RWPE2 (cell line): Measurements from ENCODE around the gene NAA16.

Experiments
- ATAC-seq: fragments of 200-7000 bp; cut with Tn5 transposase; 3 replicates; pipeline ENCODE4 v1.9.1; 2021; ENCODE audit warnings: low read depth
- DNase-seq: peaks from one replicate; pipeline ENCODE4 v3.0.0-alpha.2; 2020; ENCODE audit warnings: low spot score
- H3K27ac ChIP-seq: fragments of 450-650 bp; 2 replicates; pipeline ENCODE4 v1.5.1; 2017; ENCODE audit warnings: mild to moderate bottlenecking; ENCODE audit not compliant: poor library complexity, severe bottlenecking
- H3K27me3 ChIP-seq: fragments of 250-450 bp; sonication (Bioruptor Pico); 2 replicates; pipeline ENCODE4 v1.5.1; 2021; ENCODE audit warnings: mild to moderate bottlenecking, moderate library complexity; ENCODE audit not compliant: insufficient read depth, poor library complexity, severe bottlenecking
- H3K36me3 ChIP-seq: fragments of 250-450 bp; sonication (Bioruptor Pico); 2 replicates; pipeline ENCODE4 v1.5.1; 2020; ENCODE audit warnings: low read depth, mild to moderate bottlenecking, moderate library complexity
- H3K4me1 ChIP-seq: fragments of 250-450 bp; sonication (Bioruptor Pico); 2 replicates; pipeline ENCODE4 v1.5.1; 2021; ENCODE audit warnings: mild to moderate bottlenecking, moderate library complexity; ENCODE audit not compliant: insufficient read depth, poor library complexity, severe bottlenecking
- H3K4me3 ChIP-seq: fragments of 250-450 bp; sonication (Bioruptor Pico); 2 replicates; pipeline ENCODE4 v1.5.1; 2021; ENCODE audit warnings: mild to moderate bottlenecking, moderate library complexity; ENCODE audit not compliant: severe bottlenecking
- H3K9me3 ChIP-seq: fragments of 250-450 bp; sonication (Bioruptor Pico); 2 replicates; pipeline ENCODE4 v1.5.1; 2021; ENCODE audit warnings: mild to moderate bottlenecking, moderate library complexity; ENCODE audit not compliant: severe bottlenecking
- TF ChIP-seq, protein P1 (sequence below): fragments of 450-650 bp; IDR thresholded peaks from one replicate; pipeline ENCODE4 v1.5.1; 2017; ENCODE audit warnings: mild to moderate bottlenecking, moderate library complexity; ENCODE audit not compliant: poor library complexity, severe bottlenecking

The NAA16 gene

DNA sequence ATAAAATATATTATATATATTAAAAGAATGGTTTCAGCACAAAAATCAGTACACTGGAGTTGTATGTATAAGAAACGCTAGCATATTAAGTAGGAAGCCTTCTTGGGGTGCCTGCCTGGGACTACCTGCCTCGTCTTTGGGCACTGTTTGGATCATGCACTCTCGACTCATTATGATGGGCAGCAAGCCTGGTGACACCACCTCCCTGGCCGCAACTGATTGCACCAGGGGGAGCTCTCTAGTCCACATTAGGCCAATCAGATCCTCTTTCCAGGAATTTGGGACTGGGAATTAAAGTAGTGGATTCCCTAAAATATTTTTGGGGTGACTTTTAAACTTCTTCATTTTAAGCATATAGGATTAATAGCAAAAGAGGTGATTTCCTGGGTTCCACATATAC, 90.3 kb downstream of the NAA16 start:
- H3K4me3 ChIP-seq, result no peak overlapping the region
- no peak for ATAC-seq
- no peaks in the 10 kb centered on the region for H3K9me3 ChIP-seq
- DNase-seq, result no peak
- no peaks in the 10 kb centered on the region for H3K27me3 ChIP-seq
- TF ChIP-seq, protein P1, sequence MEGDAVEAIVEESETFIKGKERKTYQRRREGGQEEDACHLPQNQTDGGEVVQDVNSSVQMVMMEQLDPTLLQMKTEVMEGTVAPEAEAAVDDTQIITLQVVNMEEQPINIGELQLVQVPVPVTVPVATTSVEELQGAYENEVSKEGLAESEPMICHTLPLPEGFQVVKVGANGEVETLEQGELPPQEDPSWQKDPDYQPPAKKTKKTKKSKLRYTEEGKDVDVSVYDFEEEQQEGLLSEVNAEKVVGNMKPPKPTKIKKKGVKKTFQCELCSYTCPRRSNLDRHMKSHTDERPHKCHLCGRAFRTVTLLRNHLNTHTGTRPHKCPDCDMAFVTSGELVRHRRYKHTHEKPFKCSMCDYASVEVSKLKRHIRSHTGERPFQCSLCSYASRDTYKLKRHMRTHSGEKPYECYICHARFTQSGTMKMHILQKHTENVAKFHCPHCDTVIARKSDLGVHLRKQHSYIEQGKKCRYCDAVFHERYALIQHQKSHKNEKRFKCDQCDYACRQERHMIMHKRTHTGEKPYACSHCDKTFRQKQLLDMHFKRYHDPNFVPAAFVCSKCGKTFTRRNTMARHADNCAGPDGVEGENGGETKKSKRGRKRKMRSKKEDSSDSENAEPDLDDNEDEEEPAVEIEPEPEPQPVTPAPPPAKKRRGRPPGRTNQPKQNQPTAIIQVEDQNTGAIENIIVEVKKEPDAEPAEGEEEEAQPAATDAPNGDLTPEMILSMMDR, result no peak
- H3K27ac ChIP-seq, result no peak overlapping the region
- peaks cover 3% of the 10 kb centered on the region for H3K4me1 ChIP-seq
- H3K36me3 ChIP-seq, result no peaks in the 10 kb centered on the region

DNA sequence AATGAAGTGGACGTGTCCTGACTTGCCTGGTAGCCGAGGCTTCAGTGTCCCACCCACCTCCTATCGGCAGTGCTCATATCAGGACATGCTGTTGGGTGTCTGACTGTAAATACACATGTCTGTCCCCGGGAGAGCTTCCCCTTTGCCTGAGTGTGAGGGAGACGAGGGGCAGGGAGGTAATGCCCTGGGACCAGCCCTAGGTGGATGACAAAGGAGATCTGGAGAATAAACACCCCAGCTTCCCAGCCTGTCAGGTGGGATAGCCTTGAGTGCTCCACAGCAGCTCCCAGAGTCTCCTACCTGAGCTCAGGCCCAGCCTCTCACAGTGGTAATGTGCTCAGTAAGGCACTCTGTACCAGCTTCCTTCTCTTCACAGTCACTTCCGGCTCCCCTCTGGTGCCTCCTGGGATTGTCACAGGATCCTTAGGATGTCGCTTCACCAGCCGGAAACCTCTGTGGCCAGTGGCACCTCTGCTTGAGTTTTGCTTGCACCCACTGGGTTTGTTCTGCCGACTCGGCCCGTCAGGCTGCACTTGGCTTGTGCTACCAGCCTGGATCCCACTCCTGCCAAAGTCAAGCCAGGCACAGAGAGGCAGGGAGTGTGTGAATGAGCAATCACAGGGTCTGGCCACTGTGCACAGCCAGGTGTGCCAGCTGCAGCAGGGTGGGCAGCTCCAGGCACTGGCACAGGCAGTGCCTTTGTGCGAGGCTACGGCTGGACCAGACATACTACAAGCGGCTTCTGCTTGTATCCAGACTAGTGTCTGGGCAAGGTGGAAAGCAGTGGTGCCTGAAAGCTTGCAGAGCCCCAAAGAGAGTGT, 91.8 kb downstream of the NAA16 start:
- Histone ChIP-seq H3K4me3 (no peak overlapping the region), H3K4me1 (peaks cover 3% of the 10 kb centered on the region), H3K27me3 (no peaks in the 10 kb centered on the region), H3K27ac (no peak overlapping the region), H3K9me3 (no peaks in the 10 kb centered on the region), H3K36me3 (no peaks in the 10 kb centered on the region)
- ATAC-seq (peak; percentile 31; the same call in 2 of the 3 replicates), DNase-seq (no peak)
- TF ChIP-seq, protein P1, result no peak

DNA sequence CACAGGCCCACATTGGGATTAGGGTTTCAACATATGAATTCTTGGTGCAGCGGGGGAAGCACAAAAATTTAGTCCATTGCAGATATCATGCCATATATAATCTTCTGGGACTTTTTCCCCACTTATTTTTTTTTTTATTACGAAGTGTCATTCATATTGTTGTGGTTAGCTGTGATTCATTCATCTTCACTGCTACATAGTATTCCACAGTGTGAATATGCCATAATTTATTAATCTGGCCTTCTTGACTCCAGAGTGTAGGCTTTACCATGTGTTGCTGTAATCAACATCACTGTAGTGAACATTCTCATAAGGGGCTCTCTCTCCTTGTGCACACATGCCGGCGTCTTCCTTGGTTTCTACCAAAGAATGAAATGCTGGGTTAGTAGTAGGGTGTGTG, 92.9 kb downstream of the NAA16 start:
- no peak for ATAC-seq
- H3K27ac ChIP-seq, result no peak overlapping the region
- no peaks in the 10 kb centered on the region for H3K36me3 ChIP-seq
- H3K4me3 ChIP-seq, result no peak overlapping the region
- TF ChIP-seq, protein P1, result no peak
- DNase-seq, result no peak
- no peaks in the 10 kb centered on the region for H3K9me3 ChIP-seq
- H3K4me1 ChIP-seq, result peaks cover 3% of the 10 kb centered on the region
- H3K27me3 ChIP-seq, result no peaks in the 10 kb centered on the region

DNA sequence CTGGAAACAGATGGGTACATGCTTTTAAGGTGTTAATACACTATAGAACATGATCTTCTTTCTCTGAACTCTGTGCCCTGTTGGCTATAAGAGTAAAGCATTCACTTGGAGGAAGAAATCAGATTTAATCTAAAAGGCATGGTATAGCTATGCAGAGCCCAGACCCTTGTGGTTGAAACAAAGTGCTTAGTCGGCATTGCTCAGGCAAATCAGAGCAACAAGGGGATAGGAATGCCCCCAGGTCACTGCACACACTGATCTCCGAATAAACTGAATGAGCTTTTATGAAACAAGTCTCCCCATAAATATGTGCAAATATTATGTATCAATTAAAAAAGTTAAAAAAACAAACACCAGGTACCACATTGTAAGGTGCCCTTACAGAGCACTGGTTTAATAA, 94.3 kb downstream of the NAA16 start:
- Histone ChIP-seq H3K27me3 (no peaks in the 10 kb centered on the region), H3K27ac (no peak overlapping the region), H3K36me3 (no peaks in the 10 kb centered on the region), H3K9me3 (no peaks in the 10 kb centered on the region), H3K4me1 (peaks cover 3% of the 10 kb centered on the region), H3K4me3 (no peak overlapping the region)
- DNase-seq, result no peak
- no peak for ATAC-seq
- TF ChIP-seq, protein P1, result no peak

DNA sequence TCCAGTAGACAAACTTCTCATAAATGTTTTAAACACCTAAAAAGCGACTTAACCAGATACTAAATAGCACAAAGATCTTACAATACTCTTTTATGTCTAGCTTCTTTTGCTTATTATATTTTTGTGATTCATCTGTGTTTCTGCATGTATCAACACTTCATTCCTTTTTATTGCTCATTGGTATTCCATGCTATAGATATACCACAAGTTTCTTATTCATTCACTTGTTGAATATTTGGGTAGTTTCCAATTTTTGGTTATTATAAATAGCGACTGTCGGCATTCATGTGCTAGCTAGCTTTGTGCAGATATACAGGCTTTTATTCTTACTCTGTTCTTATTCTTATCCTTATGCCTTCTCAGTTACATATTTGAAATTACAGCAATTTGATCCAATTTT, 96.3 kb downstream of the NAA16 start:
- no peaks in the 10 kb centered on the region for H3K27me3 ChIP-seq
- DNase-seq, result no peak
- no peaks in the 10 kb centered on the region for H3K9me3 ChIP-seq
- TF ChIP-seq, protein P1, result no peak
- no peaks in the 10 kb centered on the region for H3K36me3 ChIP-seq
- no peak overlapping the region for H3K27ac ChIP-seq
- no peaks in the 10 kb centered on the region for H3K4me1 ChIP-seq
- H3K4me3 ChIP-seq, result no peak overlapping the region
- ATAC-seq, result no peak; the same call in 2 of the 3 replicates
